Measurements from ENCODE around the gene KCNG4.
"Not testable (repeated sequence)": the region's sequence is repeated elsewhere in the genome, so short reads cannot be mapped to it uniquely, and the experiment has no call there.

The KCNG4 gene

GRCh38 chr16:84234321-84235241 lies 5.2 kb downstream of the KCNG4 start:
- no peak for DNase-seq

GRCh38 chr16:84233748-84234147 lies 6.1 kb downstream of the KCNG4 start:
- DNase-seq: no peak

DNA sequence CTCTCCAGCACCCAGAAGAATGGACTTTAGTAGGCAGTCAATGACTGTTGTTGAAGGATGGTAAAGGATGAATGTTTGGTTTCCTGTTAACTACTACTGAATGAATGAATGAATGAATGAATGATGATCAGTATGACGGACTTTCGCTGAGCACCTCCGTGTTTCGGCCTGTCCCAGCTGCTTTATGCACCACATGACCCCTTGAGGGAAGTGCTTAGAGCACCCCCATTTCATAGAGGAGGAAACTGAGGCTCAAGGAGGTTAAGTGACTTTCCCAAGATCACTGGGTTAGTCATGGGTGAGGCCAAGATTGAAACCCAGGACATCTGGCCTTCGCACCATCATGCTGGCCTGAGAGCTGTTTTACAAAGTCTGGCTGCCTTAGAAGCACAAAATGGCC lies 6.8 kb downstream of the KCNG4 start:
- DNase-seq: no peak

DNA sequence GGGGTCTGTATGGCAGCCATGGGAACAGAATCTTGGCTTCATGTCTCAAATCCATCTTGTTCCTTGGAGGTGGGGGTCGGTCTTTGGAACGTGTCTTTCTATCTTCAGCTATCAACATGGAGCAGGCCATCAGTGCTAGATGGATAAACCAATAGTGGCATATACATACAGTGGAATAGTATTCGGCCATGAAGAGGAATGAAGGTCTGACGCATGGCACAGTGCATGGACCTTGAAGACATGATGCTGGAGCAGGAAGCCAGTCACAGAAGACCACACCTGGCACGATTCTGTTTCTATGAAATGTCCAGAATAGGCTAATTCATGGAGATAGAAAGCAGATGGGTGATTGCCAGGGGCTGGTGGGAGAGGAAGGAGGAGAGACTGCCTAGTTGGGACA lies 7.8 kb downstream of the KCNG4 start:
- no peak for DNase-seq

DNA sequence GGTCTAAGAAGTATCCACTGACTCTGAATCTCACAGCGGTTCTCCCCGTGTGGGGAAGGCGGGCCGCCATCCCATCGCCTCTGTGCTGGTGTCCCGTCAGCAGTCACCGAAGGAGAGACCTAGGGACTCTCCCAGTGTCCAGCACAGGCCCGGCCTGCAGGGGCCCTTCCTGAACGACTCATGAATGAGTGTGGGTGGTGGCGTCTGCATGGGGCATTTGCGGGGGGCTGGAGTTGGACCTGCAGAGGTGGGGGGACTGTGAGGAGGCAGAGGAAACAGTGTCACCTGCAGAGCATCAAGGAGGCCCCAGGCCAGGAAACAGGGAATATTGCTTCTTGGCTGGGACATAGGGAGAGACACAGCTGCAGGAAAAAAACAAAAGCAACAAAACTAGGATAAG lies 10.3 kb downstream of the KCNG4 start:
- DNase-seq: no peak

DNA sequence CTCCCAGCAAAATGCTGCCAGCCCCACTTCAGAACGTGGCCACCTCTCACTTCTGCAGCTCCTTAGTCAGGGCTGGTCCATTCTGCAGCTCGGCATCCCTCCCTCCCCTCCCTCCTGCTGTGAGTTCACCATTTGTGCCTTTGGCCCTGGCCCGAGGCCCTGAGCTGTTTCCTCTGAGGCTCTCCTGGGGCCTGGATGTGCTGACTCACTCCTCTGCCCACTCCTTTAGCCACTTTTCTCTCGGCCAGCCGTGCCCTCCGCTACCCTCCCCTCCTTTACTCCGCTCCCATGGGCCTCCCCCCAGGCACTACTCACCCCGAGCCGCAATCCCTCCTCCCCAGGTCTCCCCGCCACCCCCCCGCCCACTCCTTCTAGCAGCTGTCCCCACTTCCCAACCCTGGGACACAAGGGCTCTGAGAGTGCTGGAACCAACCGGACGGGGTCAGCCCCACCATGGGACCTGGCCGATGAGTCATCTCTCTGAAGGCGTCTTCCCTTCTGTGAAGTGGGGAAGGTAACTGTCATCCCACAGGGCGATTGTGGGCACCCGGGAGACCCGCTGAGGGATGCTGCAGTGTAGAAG lies 11.5 kb downstream of the KCNG4 start:
- DNase-seq: no peak

DNA sequence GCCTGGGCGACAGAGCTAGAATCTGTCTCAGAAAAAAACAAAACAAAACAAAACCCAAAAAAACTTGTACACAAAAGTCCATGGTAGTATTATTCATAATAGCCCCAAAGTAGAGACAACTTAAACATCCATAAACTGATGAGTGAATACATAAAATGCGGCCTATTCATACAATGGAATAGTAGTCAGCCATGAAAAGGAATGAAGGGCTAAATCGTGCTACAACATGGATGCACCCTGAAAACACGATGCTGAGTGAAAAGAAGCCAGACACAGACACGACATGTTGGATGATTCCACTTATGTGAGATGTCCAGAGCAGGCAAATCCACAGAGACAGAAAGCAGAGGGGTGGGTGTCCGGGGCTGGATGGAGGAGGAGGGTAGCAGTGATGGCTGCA lies 12.3 kb downstream of the KCNG4 start:
- DNase-seq: no peak

DNA sequence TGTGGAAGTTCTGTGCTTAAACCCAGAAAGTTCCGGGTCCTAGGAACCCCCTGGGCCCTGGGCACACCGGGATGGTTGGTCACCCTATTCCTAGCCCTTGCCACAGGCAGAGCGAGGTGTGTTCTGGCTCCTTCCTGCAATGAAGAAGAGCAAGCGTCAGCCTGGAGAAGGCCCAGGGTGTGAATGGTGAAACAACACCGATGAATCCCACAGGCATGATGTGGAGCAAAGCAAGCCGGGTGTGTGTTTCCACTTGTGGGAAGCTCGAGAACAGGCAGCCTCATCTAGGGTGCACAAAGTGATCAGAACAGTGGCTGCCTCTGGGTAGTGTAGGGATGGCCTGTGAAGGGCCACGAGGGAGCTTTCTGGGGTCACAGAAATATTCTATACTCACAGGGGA lies 13.8 kb downstream of the KCNG4 start:
- DNase-seq: no peak

GRCh38 chr16:84225571-84225970 lies 14.2 kb downstream of the KCNG4 start:
- DNase-seq: no peak

GRCh38 chr16:84225126-84225525 lies 14.7 kb downstream of the KCNG4 start:
- DNase-seq: no peak

DNA sequence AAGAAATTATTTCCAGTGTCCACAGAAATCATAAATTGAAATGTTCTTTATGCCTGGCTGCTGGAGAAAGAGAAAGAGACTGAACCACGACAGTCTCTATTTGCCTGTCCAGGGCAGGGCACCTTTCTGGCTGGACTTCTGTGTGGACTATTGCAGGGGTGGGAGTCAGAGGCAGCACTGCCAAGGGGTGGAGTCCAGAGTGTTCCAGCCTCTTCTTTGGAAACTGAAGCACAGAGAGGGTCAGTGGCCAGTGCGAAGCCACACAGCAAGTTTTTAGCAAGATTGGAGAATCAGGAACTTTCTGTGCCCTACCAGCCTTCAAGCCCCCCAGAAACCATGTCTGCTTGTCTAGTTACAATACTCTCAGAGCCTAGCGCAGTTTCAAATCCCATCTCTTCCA lies 15.3 kb downstream of the KCNG4 start:
- DNase-seq: no peak

- no peak for DNase-seq
Observed at GRCh38 chr16:84223456-84223855, 16.4 kb downstream of the KCNG4 start.

DNA sequence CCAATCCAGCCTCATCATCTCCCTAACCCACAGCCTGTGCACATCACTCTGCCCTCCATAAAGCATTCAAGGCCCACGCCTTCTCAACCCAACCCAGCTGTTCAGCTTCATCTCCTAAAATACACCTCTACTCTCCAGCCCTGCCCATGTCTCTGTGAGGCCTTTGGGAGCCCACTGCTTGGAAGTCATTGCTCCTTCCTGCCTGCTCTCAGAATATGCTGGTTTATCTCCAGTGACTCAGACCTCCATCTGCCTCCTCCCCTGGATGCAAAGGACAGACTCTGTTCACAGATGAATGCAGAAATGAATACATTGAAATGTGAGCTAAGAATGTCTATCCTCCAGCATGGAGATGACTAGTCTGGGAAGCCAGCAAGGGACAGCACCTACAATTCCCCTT lies 19.0 kb downstream of the KCNG4 start:
- no peak for DNase-seq

- no peak for DNase-seq
Observed at GRCh38 chr16:84218956-84219355, 20.9 kb downstream of the KCNG4 start.

DNA sequence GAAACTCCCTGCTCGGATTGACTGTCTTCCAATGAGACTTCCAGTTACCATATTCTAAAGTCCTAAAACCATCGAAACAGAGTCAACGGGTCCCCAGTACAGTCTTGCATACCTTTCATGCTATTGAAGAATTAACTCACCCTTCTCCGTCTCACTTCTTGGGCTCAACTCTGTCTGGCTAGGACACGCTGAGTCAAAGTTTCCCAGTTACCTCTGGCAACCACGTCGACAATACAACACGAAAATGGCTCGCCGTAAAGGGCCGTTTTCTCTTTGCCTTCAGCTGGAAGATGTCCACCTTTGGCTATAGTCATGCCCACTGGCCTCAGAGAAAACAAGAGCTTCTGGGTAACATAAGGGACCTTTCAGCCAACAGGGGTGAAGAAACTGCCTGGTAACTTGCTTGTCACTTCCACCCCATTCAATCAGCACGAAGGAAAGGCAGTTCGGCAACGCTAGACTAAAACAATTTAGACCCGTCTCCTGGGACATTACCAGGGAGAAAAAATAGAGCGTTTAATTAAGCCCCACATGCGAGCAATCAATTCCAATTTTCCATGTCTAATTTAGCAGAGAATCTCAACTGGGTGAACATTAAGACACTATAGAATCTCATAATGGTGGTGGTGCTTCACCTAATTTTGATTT lies 21.5 kb downstream of the KCNG4 start:
- DNase-seq: no peak

GRCh38 chr16:84216144-84216543 lies 23.7 kb downstream of the KCNG4 start:
- not testable (repeated sequence) for DNase-seq

DNA sequence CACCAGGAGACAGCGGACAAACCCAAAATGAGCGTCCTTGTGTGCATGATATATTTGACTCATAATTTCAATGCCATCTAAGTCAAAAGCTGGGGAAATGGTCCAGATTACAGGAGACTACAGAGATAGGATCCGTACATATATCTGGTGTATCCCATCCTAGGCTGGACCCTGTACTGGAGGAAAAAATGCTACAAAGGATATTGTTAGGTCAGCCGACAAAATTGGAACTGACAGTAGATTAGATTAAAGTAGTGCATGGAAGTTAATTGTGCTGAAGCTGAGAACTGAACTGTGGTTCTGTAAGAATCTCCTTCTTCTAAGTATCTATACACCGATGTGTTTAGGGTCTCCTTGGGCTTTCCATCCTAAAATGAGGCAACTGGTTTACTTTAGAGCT lies 24.3 kb downstream of the KCNG4 start:
- DNase-seq: no peak

DNA sequence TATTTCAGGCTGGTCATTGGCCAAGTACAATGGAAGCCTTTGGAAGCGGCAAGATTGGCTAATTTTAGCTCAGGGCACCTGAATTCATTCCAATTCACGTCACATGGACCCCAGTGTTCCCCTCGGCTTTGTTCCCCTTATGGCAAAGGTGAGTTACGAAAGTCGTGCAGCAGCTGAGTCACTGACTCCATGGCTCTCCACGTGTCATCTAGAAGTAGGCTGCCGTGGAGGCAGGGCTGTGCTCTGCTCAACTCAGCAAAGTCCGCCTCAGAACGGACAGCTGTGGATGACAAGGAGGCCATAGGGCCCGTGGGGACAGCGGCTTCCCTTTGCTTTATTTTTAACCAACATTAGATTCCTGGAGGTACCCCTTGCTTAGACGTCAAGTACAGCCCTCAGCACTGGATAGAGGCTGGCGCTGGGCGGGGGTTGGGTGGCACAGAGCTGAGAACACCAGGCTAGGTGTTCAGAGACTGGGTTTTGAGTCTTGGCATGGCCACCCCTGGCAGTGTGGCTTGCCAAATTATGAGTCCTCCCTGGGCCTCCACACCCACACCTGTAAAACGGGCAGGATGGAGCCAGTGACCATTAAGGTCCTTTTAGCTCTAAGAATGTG lies 25.3 kb downstream of the KCNG4 start:
- DNase-seq: no peak

DNA sequence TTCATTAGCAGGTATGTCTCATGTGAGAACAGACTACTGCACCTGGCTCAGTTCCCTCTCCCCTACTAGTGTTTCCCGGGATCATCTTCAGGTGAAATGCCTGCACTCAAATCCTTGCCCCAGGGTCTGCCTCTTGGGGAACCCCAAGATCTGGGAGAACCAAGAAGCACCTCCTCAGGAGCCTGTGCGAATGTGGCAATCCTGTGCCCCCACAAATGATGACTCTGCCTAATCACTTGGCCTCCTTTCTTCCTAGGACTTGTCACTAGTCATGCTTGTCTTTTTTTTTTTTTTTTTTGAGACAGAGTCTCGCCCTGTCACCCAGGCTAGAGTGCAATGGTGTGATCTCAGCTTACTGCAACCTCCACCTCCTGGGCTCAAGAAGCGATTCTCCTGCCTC lies 27.2 kb downstream of the KCNG4 start:
- DNase-seq: no peak

GRCh38 chr16:84212154-84212553 lies 27.7 kb downstream of the KCNG4 start:
- no peak for DNase-seq

DNA sequence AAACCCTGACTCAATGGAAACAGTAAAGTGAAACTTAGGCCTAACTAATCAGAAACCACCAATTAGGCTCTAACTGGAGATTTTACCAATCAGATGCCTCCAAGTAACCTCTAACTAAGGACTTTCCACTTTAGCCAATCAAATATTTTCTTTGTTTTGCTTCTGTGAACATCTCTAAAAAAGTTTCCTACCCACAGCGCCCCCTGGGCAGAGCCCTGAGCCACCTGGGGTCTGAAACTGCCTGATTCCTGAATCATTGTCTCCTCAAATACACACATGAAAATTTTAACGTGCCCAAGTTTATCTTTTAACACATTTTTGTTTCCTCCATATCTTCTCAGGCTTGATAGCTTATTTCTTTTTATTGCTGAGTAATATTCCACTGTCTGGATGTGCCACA lies 29.8 kb downstream of the KCNG4 start:
- no peak for DNase-seq

DNA sequence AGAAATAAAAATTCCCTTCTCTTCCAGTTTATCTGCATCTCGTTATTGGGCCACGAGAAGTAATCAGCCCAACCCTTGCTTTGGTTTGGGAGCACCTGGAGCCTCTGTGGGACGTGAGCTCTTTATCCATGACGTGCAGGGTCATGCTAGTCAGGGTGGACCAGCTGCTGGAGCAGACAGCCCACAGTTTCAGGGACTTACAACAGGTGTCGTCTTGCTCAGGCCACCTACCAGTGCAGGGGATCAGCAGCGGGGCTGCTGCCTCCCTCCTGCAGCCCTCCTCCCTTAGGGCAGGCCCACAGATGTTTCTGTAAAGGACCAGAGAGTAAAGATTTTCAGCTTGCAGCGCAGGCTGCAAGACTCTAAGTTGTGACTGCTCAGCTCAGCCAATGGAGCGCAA lies 31.9 kb downstream of the KCNG4 start:
- DNase-seq: no peak

GRCh38 chr16:84207251-84207650 lies 32.6 kb downstream of the KCNG4 start:
- no peak for DNase-seq
